ENCODE results near the gene ZNF609.

ZNF609 gene

GRCh38 chr15:64525828-64526530 lies 65.6 kb downstream of the ZNF609 start:
- FAIRE-seq: no peak
- DNase-seq (ENCODE audit: insufficient read length): no peak
- no peak for TF ChIP-seq TAF1 (IDR thresholded peaks at IDR 0.05; ENCODE audit: borderline replicate concordance, low read depth, low read length)
- TF ChIP-seq POLR2AphosphoS5 (IDR thresholded peaks at IDR 0.05; ENCODE audit: low read depth, low read length): no peak
- TF ChIP-seq POLR2A (IDR thresholded peaks at IDR 0.05; ENCODE audit: low read depth, low read length): no peak

- no peak for FAIRE-seq
- DNase-seq (ENCODE audit: insufficient read length): no peak
- TF ChIP-seq POLR2AphosphoS5 (IDR thresholded peaks at IDR 0.05; ENCODE audit: low read depth, low read length): no peak
- TF ChIP-seq TAF1 (IDR thresholded peaks at IDR 0.05; ENCODE audit: borderline replicate concordance, low read depth, low read length): no peak
- no peak for TF ChIP-seq POLR2A (IDR thresholded peaks at IDR 0.05; ENCODE audit: low read depth, low read length)
These were observed 67.0 kb downstream of the ZNF609 start for GRCh38 chr15:64527263-64527984.

- TF ChIP-seq TAF1 (IDR thresholded peaks at IDR 0.05; ENCODE audit: borderline replicate concordance, low read depth, low read length) (no peak), POLR2AphosphoS5 (IDR thresholded peaks at IDR 0.05; ENCODE audit: low read depth, low read length) (no peak), POLR2A (IDR thresholded peaks at IDR 0.05; ENCODE audit: low read depth, low read length) (no peak)
- FAIRE-seq (no peak), DNase-seq (ENCODE audit: insufficient read length) (no peak)
These were observed 68.5 kb downstream of the ZNF609 start for GRCh38 chr15:64528871-64529270.

GRCh38 chr15:64530472-64530871 lies 70.1 kb downstream of the ZNF609 start:
- TF ChIP-seq TAF1 (IDR thresholded peaks at IDR 0.05; ENCODE audit: borderline replicate concordance, low read depth, low read length) (no peak), POLR2A (IDR thresholded peaks at IDR 0.05; ENCODE audit: low read depth, low read length) (no peak), POLR2AphosphoS5 (IDR thresholded peaks at IDR 0.05; ENCODE audit: low read depth, low read length) (no peak)
- FAIRE-seq: no peak
- DNase-seq (ENCODE audit: insufficient read length): no peak

GRCh38 chr15:64530918-64531317 lies 70.5 kb downstream of the ZNF609 start:
- TF ChIP-seq POLR2A (IDR thresholded peaks at IDR 0.05; ENCODE audit: low read depth, low read length) (no peak), POLR2AphosphoS5 (IDR thresholded peaks at IDR 0.05; ENCODE audit: low read depth, low read length) (no peak), TAF1 (IDR thresholded peaks at IDR 0.05; ENCODE audit: borderline replicate concordance, low read depth, low read length) (no peak)
- DNase-seq (ENCODE audit: insufficient read length) (no peak), FAIRE-seq (no peak)

- FAIRE-seq (no peak), DNase-seq (ENCODE audit: insufficient read length) (no peak)
- TF ChIP-seq TAF1 (IDR thresholded peaks at IDR 0.05; ENCODE audit: borderline replicate concordance, low read depth, low read length) (no peak), POLR2A (IDR thresholded peaks at IDR 0.05; ENCODE audit: low read depth, low read length) (no peak)
These were observed 72.3 kb downstream of the ZNF609 start for GRCh38 chr15:64532521-64533315.

- TF ChIP-seq TAF1 (IDR thresholded peaks at IDR 0.05; ENCODE audit: borderline replicate concordance, low read depth, low read length) (no peak), POLR2AphosphoS5 (IDR thresholded peaks at IDR 0.05; ENCODE audit: low read depth, low read length) (no peak), POLR2A (IDR thresholded peaks at IDR 0.05; ENCODE audit: low read depth, low read length) (no peak)
- FAIRE-seq: no peak
- no peak for DNase-seq (ENCODE audit: insufficient read length)
These were observed 75.3 kb downstream of the ZNF609 start for GRCh38 chr15:64535460-64536243.

- no peak for FAIRE-seq
- no peak for TF ChIP-seq TAF1 (IDR thresholded peaks at IDR 0.05; ENCODE audit: borderline replicate concordance, low read depth, low read length)
- no peak for TF ChIP-seq POLR2A (IDR thresholded peaks at IDR 0.05; ENCODE audit: low read depth, low read length)
- TF ChIP-seq POLR2AphosphoS5 (IDR thresholded peaks at IDR 0.05; ENCODE audit: low read depth, low read length): no peak
- no peak for DNase-seq (ENCODE audit: insufficient read length)
These were observed 76.0 kb downstream of the ZNF609 start for GRCh38 chr15:64536244-64536836.

GRCh38 chr15:64542091-64542490 lies 81.7 kb downstream of the ZNF609 start:
- TF ChIP-seq POLR2A (IDR thresholded peaks at IDR 0.05; ENCODE audit: low read depth, low read length): no peak
- no peak for TF ChIP-seq POLR2AphosphoS5 (IDR thresholded peaks at IDR 0.05; ENCODE audit: low read depth, low read length)
- TF ChIP-seq TAF1 (IDR thresholded peaks at IDR 0.05; ENCODE audit: borderline replicate concordance, low read depth, low read length): no peak
- FAIRE-seq (no peak), DNase-seq (ENCODE audit: insufficient read length) (no peak)

GRCh38 chr15:64544450-64544849 lies 84.1 kb downstream of the ZNF609 start:
- DNase-seq (ENCODE audit: insufficient read length) (no peak), FAIRE-seq (no peak)
- TF ChIP-seq TAF1 (IDR thresholded peaks at IDR 0.05; ENCODE audit: borderline replicate concordance, low read depth, low read length) (no peak), POLR2A (IDR thresholded peaks at IDR 0.05; ENCODE audit: low read depth, low read length) (no peak)

Data from GM12892 (cell line).